Skeletal muscle cell (primary cell): ENCODE results near the gene NLGN2.

Source experiments
- DNase-seq: peaks from one replicate; pipeline ENCODE4 v3.0.0-alpha.2; 2010; ENCODE audit warnings: low read depth
- H3K4me3 ChIP-seq: 2 replicates; pipeline ENCODE4 v1.5.1; 2011; ENCODE audit warnings: low read depth, mild to moderate bottlenecking, control low read depth, low read length, moderate library complexity

The NLGN2 gene

GRCh38 chr17:7448461-7448860 lies 40.8 kb downstream of the NLGN2 start:
- no peak overlapping the region for H3K4me3 ChIP-seq
- no peak for DNase-seq

GRCh38 chr17:7459961-7460545 lies 52.4 kb downstream of the NLGN2 start:
- no peak for DNase-seq
- H3K4me3 ChIP-seq: no peak overlapping the region

DNA sequence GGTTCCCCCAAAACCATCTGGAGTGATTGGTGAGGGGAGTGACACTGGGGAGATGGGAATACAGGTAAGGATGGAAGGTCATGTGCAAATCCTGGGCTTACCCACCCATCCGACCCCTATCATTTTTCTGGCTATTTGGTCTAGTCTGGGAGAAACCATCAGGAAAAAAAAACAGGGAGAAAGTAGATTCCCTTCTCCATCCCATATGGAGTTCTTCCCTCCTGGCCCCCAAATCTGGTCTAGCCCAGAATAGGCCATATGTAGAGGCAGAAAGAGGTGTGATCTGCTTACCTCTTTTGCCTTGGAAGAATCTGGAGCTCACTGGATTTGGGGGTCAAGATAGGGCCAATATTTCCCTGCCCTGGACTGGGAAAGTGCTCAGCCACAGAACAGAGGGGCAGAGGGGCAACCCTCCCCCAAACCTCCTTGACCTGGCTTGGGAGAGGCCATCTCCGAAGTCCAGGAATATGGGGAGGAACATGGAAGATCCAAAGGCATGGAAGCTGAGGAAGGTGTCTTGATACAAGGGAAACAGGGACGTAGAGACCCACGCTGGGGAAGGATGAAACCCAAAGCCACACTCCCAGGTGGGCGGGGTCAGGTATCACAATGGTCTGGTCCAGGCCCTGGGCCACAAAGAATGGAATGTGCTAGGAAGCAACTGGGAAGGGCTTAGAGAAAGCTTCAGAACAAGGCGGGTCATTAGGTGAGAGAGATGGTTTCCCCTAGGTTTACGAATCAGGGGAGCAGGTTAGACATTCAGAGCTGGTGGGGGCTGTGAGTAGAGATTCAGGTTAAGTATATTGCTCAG lies 53.4 kb downstream of the NLGN2 start:
- H3K4me3 ChIP-seq: no peak overlapping the region
- no peak for DNase-seq

GRCh38 chr17:7462474-7463371 lies 55.1 kb downstream of the NLGN2 start:
- no peak for DNase-seq
- no peak overlapping the region for H3K4me3 ChIP-seq

DNA sequence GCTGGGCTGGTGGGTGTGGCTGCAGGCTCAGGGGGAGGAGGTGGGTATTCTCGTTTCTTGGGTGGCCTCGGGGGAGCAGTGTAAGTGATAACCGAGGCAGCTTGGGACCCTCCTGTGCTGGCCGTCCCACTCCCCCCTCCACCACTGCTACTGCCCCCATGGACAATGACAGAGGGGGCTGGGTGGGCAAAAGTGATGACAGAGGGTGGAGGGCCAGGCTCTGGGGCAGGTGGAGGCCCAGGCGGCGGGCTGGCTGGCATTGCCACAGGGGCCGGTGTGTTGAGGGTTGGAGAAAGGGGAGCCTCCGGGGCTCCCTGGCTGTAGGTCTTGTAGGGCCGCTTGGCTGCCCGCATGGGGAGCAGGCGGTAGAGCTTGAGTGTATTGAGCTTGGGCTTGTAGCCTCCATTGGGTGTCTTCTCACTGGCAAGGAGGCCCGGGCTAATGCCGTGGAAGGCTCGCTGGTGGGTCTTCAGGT lies 55.8 kb downstream of the NLGN2 start:
- H3K4me3 ChIP-seq: no peak overlapping the region
- DNase-seq: no peak

GRCh38 chr17:7464081-7464480 lies 56.4 kb downstream of the NLGN2 start:
- H3K4me3 ChIP-seq: no peak overlapping the region
- no peak for DNase-seq

DNA sequence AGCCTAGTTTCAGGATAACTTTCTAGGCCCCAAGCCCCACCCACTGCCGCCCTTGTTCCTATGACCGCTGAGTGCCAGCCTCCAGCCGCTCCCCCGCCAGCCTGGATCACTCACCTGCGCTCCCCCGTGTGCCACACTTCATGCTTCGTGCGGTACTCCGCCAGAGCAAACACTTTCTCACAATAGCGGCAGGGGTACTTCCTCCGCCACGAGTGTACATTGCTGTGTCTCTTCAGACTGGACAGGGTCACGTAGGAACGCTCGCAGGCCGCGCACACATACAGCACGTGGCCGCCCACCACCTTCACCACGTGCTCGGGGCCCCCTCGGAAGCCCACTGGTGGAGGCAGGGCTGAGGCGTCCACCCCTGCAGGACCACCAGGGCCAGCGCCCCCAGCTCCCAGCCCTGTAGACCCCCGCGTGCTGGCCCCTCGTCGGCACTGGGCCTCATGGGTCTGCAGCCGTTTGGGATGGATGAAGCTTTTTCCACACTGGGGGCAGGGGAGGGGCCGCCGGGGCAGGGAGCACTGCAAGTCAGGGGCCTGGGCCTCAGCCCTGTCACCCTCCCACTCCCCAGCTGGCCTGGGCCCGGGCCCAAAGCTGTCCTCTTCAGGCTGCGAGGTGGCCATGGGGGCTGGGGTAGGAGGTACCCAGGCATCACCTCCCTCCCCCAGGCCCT lies 58.1 kb downstream of the NLGN2 start:
- no peak overlapping the region for H3K4me3 ChIP-seq
- no peak for DNase-seq

DNA sequence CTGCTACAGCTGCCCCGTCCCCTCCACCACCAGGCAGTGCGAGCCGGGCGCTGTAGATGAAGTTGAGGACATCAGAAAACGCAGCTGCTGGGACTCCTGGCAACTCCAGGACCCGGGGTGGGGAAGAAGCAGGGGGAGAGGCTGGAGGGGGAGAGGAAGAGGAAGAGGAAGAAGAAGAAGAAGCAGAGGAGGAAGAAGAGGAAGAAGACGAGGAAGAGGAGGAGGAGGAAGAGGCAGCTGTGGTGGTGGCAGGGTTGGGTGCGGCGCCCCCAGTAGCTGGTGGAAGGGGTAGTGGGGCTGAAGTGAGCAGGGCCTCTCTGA lies 58.6 kb downstream of the NLGN2 start:
- H3K4me3 ChIP-seq: no peak overlapping the region
- DNase-seq: no peak

DNA sequence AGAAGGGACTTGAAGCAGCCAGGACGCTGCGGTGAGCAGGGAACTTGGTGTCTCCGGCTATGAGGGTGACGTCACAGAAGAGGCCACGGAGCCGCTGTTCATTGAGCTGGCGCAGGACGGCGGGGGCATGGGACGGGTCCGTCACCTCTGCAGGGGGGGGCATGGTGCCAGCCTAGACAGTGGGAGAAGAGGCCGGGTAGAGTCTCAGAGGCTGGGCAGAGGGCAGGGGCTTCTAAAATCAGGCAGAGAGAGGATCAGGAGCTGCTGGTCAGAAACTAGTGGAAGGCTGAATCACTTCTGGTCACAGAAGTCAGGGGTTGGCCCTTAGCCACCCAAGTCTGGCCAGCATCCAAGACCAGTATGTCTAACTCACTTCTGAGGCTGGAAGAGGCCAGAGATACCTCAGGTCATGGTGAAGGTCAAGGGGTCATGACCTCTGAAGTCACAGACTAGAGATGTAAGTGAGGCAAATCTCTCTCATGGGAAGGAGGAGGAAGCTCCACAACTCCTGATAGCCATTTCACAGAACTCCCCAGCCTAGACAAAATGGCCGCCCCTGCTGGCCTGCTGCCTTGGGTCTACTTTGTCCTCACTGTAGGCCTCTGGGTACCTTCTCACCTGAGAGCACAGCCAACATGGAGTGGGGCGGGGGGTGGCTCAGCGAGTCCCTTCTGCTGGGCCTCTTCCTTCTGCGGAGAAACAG lies 59.1 kb downstream of the NLGN2 start:
- no peak overlapping the region for H3K4me3 ChIP-seq
- no peak for DNase-seq

DNA sequence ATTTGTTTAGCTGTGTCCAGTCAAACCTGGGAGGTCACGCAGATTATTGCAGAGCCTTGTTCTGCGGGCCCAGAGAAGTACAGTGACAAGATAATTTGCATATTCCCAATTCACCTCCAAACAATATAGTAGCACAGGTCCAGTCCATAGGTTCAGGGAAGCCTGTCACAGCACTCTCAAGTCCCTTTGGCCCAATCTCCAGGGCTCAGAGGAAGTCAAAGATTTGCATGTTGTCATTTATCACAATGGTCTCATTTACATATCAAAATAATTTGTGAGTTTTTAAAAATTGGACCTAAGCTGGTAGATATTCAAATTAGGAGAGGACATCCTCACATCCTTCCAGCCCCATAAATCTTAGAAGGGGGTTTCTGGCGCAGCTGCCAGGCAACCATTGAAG lies 59.9 kb downstream of the NLGN2 start:
- no peak for DNase-seq
- H3K4me3 ChIP-seq: no peak overlapping the region

DNA sequence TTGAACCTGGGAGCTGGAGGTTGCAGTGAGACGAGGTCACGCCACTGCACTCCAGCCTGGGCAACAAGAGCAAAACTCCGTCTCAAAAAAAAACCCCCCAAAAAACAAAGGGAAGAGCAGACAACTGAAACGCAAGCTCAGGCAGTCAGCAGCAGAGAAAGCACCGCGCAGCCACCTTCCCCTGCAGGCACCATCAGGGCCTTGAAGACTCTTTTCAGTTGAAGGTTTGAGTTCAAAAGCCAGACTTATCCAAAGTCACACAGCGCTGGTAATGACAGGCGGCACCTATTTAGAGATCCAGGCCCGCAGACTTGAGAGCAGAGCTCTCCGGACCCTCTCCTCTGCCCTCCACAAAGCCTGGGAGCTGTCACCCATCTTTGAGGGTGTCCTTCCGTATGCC lies 60.6 kb downstream of the NLGN2 start:
- no peak overlapping the region for H3K4me3 ChIP-seq
- no peak for DNase-seq

- no peak overlapping the region for H3K4me3 ChIP-seq
- DNase-seq: no peak
These were observed 61.3 kb downstream of the NLGN2 start for GRCh38 chr17:7468804-7469389.
